Transverse colon (tissue), 4 donors: ENCODE results near the gene RAB32. TPM values are rescaled to one million over a fixed set of nuclear protein-coding genes. Genes with fewer than 3 reads are reported as not detected.

Experiments
- DNase-seq: peaks from one replicate; pipeline ENCODE4 v3.0.0-alpha.2; 2019
- H3K27ac ChIP-seq, 4 donors: fragments of 200-600 bp; sonication (generic); 2 replicates each; pipeline ENCODE4 v1.5.1; 2016 to 2018; ENCODE audit warnings: inconsistent platforms in 4 of 4
- H3K27me3 ChIP-seq: fragments of 200-600 bp; sonication (generic); 2 replicates; pipeline ENCODE4 v1.5.1; 2017; ENCODE audit warnings: inconsistent platforms
- H3K36me3 ChIP-seq, 4 donors: fragments of 200-600 bp; sonication (generic); 2 replicates each; pipeline ENCODE4 v1.5.1; 2017 to 2019; ENCODE audit warnings: inconsistent platforms in 4 of 4
- H3K4me1 ChIP-seq, 4 donors: fragments of 200-600 bp; sonication (generic); 2 replicates each; pipeline ENCODE4 v1.5.1; 2017 to 2020; ENCODE audit warnings: inconsistent platforms in 4 of 4
- H3K4me3 ChIP-seq, 4 donors: fragments of 200-600 bp; sonication (generic); 1 replicate in 1 of 4; 2 replicates in 3 of 4; pipeline versions ENCODE4 v1.5.1 to v1.6.1; 2017 to 2019; ENCODE audit warnings: inconsistent platforms in 4 of 4
- H3K9me3 ChIP-seq, 2 donors: fragments of 200-600 bp; sonication (generic); 2 replicates each; pipeline ENCODE4 v1.5.1; 2017 to 2019; ENCODE audit warnings: inconsistent platforms in 2 of 2
- EP300 ChIP-seq: sonication (generic); formaldehyde crosslinking; IDR thresholded peaks from one replicate; pipeline ENCODE4 v1.6.1; 2017; ENCODE audit warnings: antibody characterized with exemption, low read depth
- POLR2A ChIP-seq: fragments of 450-650 bp; IDR thresholded peaks from one replicate; pipeline ENCODE4 v1.6.1; 2016; ENCODE audit warnings: antibody characterized with exemption, mild to moderate bottlenecking, moderate library complexity
- POLR2AphosphoS5 ChIP-seq, 3 donors: sonication (generic); formaldehyde crosslinking; IDR thresholded peaks; one replicate each; pipeline ENCODE4 v1.6.1; 2016; ENCODE audit warnings: antibody characterized with exemption in 3 of 3
- WGBS, 2 donors: methylation state at CpG; one replicate each; pipeline ENCODE4 v1.1.5; 2018; ENCODE audit warnings: low coverage in 1 of 2; 5-methylcytosine and 5-hydroxymethylcytosine counted together
- in situ Hi-C, 4 donors: fragments of 200-750 bp; cut with MboI; loops; one replicate each; pipeline versions ENCODE4 v1.15.0 to v1.15.1; 2017; ENCODE audit warnings: low sequenced_read_pairs in 3 of 4, low pct_ligation_motif_present in 1 of 4, low pct_unique_long_range_greater_than_20kb in 1 of 4
- intact Hi-C: fragments of 100-400 bp; cut with DNase I; formaldehyde crosslinking; loops from one replicate; pipeline ENCODE4 v1.15.1; 2023; ENCODE audit warnings: low total_unique reads
- total RNA-seq, 4 donors: library from RNA; depleted of rRNA; stranded (reverse); fragments of >200 nt; gene quantifications; one replicate each; pipeline ENCODE4 v1.1.0, GENCODE V29; 2016
- TF ChIP-seq, protein P1 (sequence below), 5 experiments: fragments of 200-600 bp in 3 of 5; fragments of 450-650 bp in 2 of 5; sonication (generic) in 3 of 5; IDR thresholded peaks; 1 replicate in 2 of 5; 2 replicates in 3 of 5; pipeline ENCODE4 v1.5.1; 2016 to 2017; ENCODE audit warnings: antibody characterized with exemption in 5 of 5, inconsistent platforms in 3 of 5, mild to moderate bottlenecking in 2 of 5, moderate library complexity in 1 of 5

The RAB32 gene
- total RNA-seq, 4 donors from 2014 or later = 3.7 to 43.4 (median 29.1) TPM

GRCh38 chr6:146548898-146549374 is 5.3 kb downstream of the RAB32 start:
- 94 to 100% methylated on average over 2 of the region's 2 CpGs for WGBS, 2 donors

DNA sequence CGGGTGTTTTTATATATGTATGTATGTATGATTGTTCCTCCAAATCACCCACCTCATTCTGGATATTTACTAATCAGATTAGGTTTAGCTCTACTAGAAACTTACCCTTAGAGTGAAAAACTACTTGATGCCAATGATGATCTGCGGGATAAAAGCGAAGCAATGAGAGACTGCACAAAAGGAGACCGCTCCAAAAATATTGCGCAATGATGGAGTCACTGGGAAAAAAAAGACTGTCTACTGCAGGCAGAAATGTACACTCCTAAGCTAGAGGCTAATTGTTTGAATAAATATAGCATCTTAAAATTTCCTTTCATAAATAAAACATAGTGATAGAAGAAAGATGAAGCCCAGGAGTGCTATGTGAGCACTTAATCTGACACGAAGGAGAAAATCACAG is 7.3 kb downstream of the RAB32 start:
- H3K9me3 ChIP-seq = no peaks in the 10 kb centered on the region
- WGBS, 2 donors = 73 to 84% methylated on average over 6 of the region's 6 CpGs
- no peak overlapping the region for H3K27ac ChIP-seq
- intact Hi-C loops (no loop called here), in situ Hi-C loops (no loop called here)
- no peak overlapping the region for H3K4me3 ChIP-seq
- DNase-seq = no peak
- H3K36me3 ChIP-seq = peaks cover 0 to 26% (median 5%) of the 10 kb centered on the region in 4 donors
- peaks cover 3 to 35% (median 16%) of the 10 kb centered on the region in 4 donors for H3K4me1 ChIP-seq
- TF ChIP-seq POLR2AphosphoS5 (IDR thresholded peaks at IDR 0.05) (no peak), EP300 (no peak), POLR2A (no peak)
- TF ChIP-seq, protein P1, sequence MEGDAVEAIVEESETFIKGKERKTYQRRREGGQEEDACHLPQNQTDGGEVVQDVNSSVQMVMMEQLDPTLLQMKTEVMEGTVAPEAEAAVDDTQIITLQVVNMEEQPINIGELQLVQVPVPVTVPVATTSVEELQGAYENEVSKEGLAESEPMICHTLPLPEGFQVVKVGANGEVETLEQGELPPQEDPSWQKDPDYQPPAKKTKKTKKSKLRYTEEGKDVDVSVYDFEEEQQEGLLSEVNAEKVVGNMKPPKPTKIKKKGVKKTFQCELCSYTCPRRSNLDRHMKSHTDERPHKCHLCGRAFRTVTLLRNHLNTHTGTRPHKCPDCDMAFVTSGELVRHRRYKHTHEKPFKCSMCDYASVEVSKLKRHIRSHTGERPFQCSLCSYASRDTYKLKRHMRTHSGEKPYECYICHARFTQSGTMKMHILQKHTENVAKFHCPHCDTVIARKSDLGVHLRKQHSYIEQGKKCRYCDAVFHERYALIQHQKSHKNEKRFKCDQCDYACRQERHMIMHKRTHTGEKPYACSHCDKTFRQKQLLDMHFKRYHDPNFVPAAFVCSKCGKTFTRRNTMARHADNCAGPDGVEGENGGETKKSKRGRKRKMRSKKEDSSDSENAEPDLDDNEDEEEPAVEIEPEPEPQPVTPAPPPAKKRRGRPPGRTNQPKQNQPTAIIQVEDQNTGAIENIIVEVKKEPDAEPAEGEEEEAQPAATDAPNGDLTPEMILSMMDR (IDR thresholded peaks at IDR 0.05) = no peak
- no peaks in the 10 kb centered on the region for H3K27me3 ChIP-seq

More at GRCh38 chr6:146548898-146549374, 5.3 kb downstream of the RAB32 start:
- H3K4me3 ChIP-seq = no peak overlapping the region
- no peak for DNase-seq
- H3K36me3 ChIP-seq = peaks cover 0 to 10% (median 0%) of the 10 kb centered on the region in 4 donors
- H3K27me3 ChIP-seq = no peaks in the 10 kb centered on the region
- peaks cover 8 to 49% (median 26%) of the 10 kb centered on the region in 4 donors for H3K4me1 ChIP-seq
- intact Hi-C loops (no loop called here), in situ Hi-C loops (loop anchor here in 1 of 4 donors (25.0 kb wide), 1 partner anchor 587 kb away; the partner anchor contains the start of gene SHPRH)
- no peak overlapping the region for H3K27ac ChIP-seq
- H3K9me3 ChIP-seq = no peaks in the 10 kb centered on the region
- TF ChIP-seq, protein P1 (IDR thresholded peaks at IDR 0.05) = no peak
- TF ChIP-seq POLR2AphosphoS5 (IDR thresholded peaks at IDR 0.05) (no peak), POLR2A (no peak), EP300 (no peak)

DNA sequence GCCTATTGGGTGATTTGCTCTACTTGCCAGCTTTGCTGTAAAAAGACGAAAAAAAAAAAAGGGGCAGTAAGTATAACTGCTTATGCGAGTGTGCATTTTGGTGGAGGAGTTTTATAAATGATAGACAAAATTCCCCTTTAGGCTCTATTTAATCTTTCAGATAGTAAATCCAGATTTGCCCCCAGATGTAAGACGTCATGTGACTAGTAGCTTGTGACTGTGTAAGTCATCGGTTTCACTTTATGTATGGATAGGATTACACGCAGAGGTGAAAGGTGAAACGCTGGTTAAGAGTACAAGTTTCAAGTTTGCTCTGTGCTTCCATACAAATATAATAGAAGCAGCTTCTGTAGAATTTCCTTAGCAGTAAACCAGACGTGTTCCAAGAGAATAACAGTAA is 7.9 kb downstream of the RAB32 start:
- Histone ChIP-seq H3K27ac (no peak overlapping the region), H3K36me3 (peaks cover 0 to 26% (median 5%) of the 10 kb centered on the region in 4 donors), H3K27me3 (no peaks in the 10 kb centered on the region), H3K4me3 (no peak overlapping the region), H3K9me3 (no peaks in the 10 kb centered on the region), H3K4me1 (peaks cover 0 to 28% (median 13%) of the 10 kb centered on the region in 4 donors)
- WGBS, 2 donors = 60 to 72% methylated on average over 7 of the region's 7 CpGs
- TF ChIP-seq, protein P1 (IDR thresholded peaks at IDR 0.05) = no peak
- TF ChIP-seq POLR2A (no peak), POLR2AphosphoS5 (IDR thresholded peaks at IDR 0.05) (no peak), EP300 (no peak)
- in situ Hi-C loops = no loop called here
- DNase-seq = no peak
- intact Hi-C loops = no loop called here

DNA sequence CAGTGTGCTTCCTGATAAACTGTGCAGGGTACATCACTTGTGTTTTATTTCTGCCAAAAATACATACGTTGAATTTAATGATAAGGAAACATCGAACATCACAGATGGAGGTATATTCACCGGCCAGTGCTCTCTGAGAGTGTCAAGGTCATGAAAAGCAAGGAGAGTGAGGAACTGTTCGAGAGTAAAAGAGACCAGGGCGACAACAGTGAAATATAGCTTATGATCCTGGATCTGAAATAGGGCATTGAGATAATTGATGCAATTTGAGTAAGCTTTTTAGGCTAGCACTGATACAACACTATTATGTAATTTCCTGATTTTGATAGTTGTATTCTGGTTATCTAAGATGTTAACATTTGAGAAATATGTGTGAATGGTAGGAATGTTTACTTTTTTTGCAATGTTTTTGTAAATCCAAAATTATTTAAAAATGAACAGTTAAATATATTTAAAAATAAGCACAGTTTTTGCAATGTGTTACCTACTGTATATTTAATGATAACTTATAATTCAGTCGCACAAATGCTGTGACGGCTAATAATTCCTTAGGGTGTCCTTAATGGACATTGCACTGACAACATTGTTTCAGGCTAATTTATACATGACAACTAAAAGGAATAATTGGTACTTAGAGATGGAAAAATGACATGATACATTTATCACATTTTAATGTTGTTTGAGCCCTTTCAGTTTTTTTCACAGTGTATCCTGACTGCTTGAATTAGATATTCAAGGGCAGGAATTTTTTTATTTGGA is 9.9 kb downstream of the RAB32 start:
- no peak for DNase-seq
- H3K36me3 ChIP-seq = peaks cover 0 to 26% (median 5%) of the 10 kb centered on the region in 4 donors
- H3K27me3 ChIP-seq = no peaks in the 10 kb centered on the region
- intact Hi-C loops (no loop called here), in situ Hi-C loops (no loop called here)
- WGBS, 2 donors = 85 to 87% methylated on average over 5 to 7 of the region's 7 CpGs
- no peak overlapping the region for H3K27ac ChIP-seq
- H3K4me3 ChIP-seq = no peak overlapping the region
- no peaks in the 10 kb centered on the region for H3K9me3 ChIP-seq
- H3K4me1 ChIP-seq = peaks cover 0 to 11% (median 5%) of the 10 kb centered on the region in 4 donors
- TF ChIP-seq POLR2AphosphoS5 (IDR thresholded peaks at IDR 0.05) (no peak), EP300 (no peak), POLR2A (no peak)
- TF ChIP-seq, protein P1 (IDR thresholded peaks at IDR 0.05) = no peak
